Transverse colon (tissue), 4 donors: ENCODE results near the gene TMEM74B.
"Not testable (repeated sequence)": the region's sequence is repeated elsewhere in the genome, so short reads cannot be mapped to it uniquely, and the experiment has no call there.

Source experiments
- CTCF ChIP-seq, 5 experiments: fragments of 200-600 bp in 3 of 5; fragments of 450-650 bp in 2 of 5; sonication (generic) in 3 of 5; IDR thresholded peaks; 1 replicate in 2 of 5; 2 replicates in 3 of 5; pipeline ENCODE4 v1.5.1; 2016 to 2017; ENCODE audit warnings: antibody characterized with exemption in 5 of 5, inconsistent platforms in 3 of 5, mild to moderate bottlenecking in 2 of 5, moderate library complexity in 1 of 5
- POLR2A ChIP-seq: fragments of 450-650 bp; IDR thresholded peaks from one replicate; pipeline ENCODE4 v1.6.1; 2016; ENCODE audit warnings: antibody characterized with exemption, mild to moderate bottlenecking, moderate library complexity
- POLR2AphosphoS5 ChIP-seq, 3 donors: sonication (generic); formaldehyde crosslinking; IDR thresholded peaks; one replicate each; pipeline ENCODE4 v1.6.1; 2016; ENCODE audit warnings: antibody characterized with exemption in 3 of 3

GRCh38 chr20:1149812-1150211, 35.0 kb downstream of the TMEM74B start:
- not testable (repeated sequence) for TF ChIP-seq POLR2AphosphoS5 (IDR thresholded peaks at IDR 0.05); CTCF (IDR thresholded peaks at IDR 0.05); POLR2A
